Measurements from ENCODE around the gene TUBB8B. TPM values are rescaled to one million over a fixed set of nuclear protein-coding genes. Genes with fewer than 3 reads are reported as not detected.

Gene TUBB8B
- total RNA-seq, 1 donor from 2014 or later = not detected

Other genes starting within 250 kb of the TUBB8B start
- 20.8 and 22.3 TPM in 2 replicates for gene USP14, start 108.9 kb upstream of the TUBB8B start, total RNA-seq
- 32.1 and 35.7 TPM in 2 replicates for gene THOC1, start 218.4 kb upstream of the TUBB8B start, total RNA-seq

Measured in bronchial epithelial cell (primary cell).